Vagina (tissue), 2 donors: ENCODE results near the gene VOPP1. TPM values are rescaled to one million over a fixed set of nuclear protein-coding genes. Genes with fewer than 3 reads are reported as not detected.

Experiments
- DNase-seq, 2 donors: peaks; one replicate each; pipeline ENCODE4 v3.0.0-alpha.2; 2017; ENCODE audit errors: extremely low spot score in 2 of 2
- H3K27ac ChIP-seq: fragments of 200-600 bp; sonication (generic); one replicate; pipeline ENCODE4 v1.5.1; 2019
- H3K27me3 ChIP-seq: fragments of 200-600 bp; sonication (generic); one replicate; pipeline ENCODE4 v1.5.1; 2019
- H3K36me3 ChIP-seq, 2 donors: fragments of 200-600 bp; sonication (generic); one replicate each; pipeline ENCODE4 v1.5.1; 2017 to 2019
- H3K4me1 ChIP-seq: fragments of 200-600 bp; sonication (generic); one replicate; pipeline ENCODE4 v1.5.1; 2019
- H3K4me3 ChIP-seq, 2 donors: fragments of 200-600 bp; sonication (generic); 1 replicate in 1 of 2; 2 replicates in 1 of 2; pipeline ENCODE4 v1.5.1; 2016 to 2019
- H3K9me3 ChIP-seq: fragments of 200-600 bp; sonication (generic); one replicate; pipeline ENCODE4 v1.5.1; 2019
- CTCF ChIP-seq, 3 experiments: fragments of 450-650 bp in 2 of 3; fragments of 200-600 bp in 1 of 3; sonication (generic) in 1 of 3; IDR thresholded peaks; one replicate each; pipeline ENCODE4 v1.5.1; 2017 to 2019; ENCODE audit warnings: antibody characterized with exemption in 3 of 3, mild to moderate bottlenecking in 2 of 3, moderate library complexity in 2 of 3
- POLR2A ChIP-seq, 2 donors: fragments of 450-650 bp; IDR thresholded peaks; one replicate each; pipeline ENCODE4 v1.6.1; 2017; ENCODE audit warnings: antibody characterized with exemption in 2 of 2, mild to moderate bottlenecking in 2 of 2, moderate library complexity in 2 of 2
- POLR2AphosphoS5 ChIP-seq, 2 donors: sonication (generic); formaldehyde crosslinking; IDR thresholded peaks; one replicate each; pipeline ENCODE4 v1.9.0; 2017; ENCODE audit warnings: antibody characterized with exemption in 2 of 2, mild to moderate bottlenecking in 2 of 2, low read depth in 1 of 2; ENCODE audit not compliant: insufficient read depth in 1 of 2
- intact Hi-C: fragments of 100-400 bp; cut with DNase I; formaldehyde crosslinking; loops from one replicate; pipeline ENCODE4 v1.15.1; 2023
- total RNA-seq: library from RNA; depleted of rRNA; stranded (reverse); fragments of >200 nt; gene quantifications from one replicate; pipeline ENCODE4 v1.2.3, GENCODE V29; 2016

The VOPP1 gene
- total RNA-seq, 1 donor from 2014 or later = 26.3 TPM

- Histone ChIP-seq H3K4me1 (peaks cover 8% of the 10 kb centered on the region), H3K9me3 (no peaks in the 10 kb centered on the region), H3K4me3 (no peak overlapping the region), H3K36me3 (peaks cover 0 to 11% of the 10 kb centered on the region in 2 donors), H3K27me3 (no peaks in the 10 kb centered on the region), H3K27ac (no peak overlapping the region)
- DNase-seq = no peak
- intact Hi-C loops = no loop called here
- TF ChIP-seq POLR2AphosphoS5 (IDR thresholded peaks at IDR 0.05; ENCODE audit: insufficient read depth in 1 of 2, low read depth in 1 of 2) = no peak
- no peak for TF ChIP-seq POLR2A (IDR thresholded peaks at IDR 0.05)
- no peak for TF ChIP-seq CTCF (IDR thresholded peaks at IDR 0.05)
Observed at GRCh38 chr7:55520426-55521140, 51.7 kb downstream of the VOPP1 start.

GRCh38 chr7:55518836-55519235, 53.5 kb downstream of the VOPP1 start:
- no peak for DNase-seq
- no peaks in the 10 kb centered on the region for H3K27me3 ChIP-seq
- H3K36me3 ChIP-seq = peaks cover 0 to 11% of the 10 kb centered on the region in 2 donors
- no peak overlapping the region for H3K4me3 ChIP-seq
- no peaks in the 10 kb centered on the region for H3K9me3 ChIP-seq
- no peak for TF ChIP-seq CTCF (IDR thresholded peaks at IDR 0.05)
- no peak for TF ChIP-seq POLR2AphosphoS5 (IDR thresholded peaks at IDR 0.05; ENCODE audit: insufficient read depth in 1 of 2, low read depth in 1 of 2)
- TF ChIP-seq POLR2A (IDR thresholded peaks at IDR 0.05) = no peak
- intact Hi-C loops = no loop called here
- peaks cover 6% of the 10 kb centered on the region for H3K4me1 ChIP-seq
- no peak overlapping the region for H3K27ac ChIP-seq

- H3K27ac ChIP-seq = no peak overlapping the region
- intact Hi-C loops = no loop called here
Observed at GRCh38 chr7:55517936-55518689, 54.2 kb downstream of the VOPP1 start.

GRCh38 chr7:55517191-55517633, 55.1 kb downstream of the VOPP1 start:
- Histone ChIP-seq H3K27ac (no peak overlapping the region), H3K36me3 (peaks cover 0 to 11% of the 10 kb centered on the region in 2 donors), H3K9me3 (no peaks in the 10 kb centered on the region), H3K4me3 (no peak overlapping the region), H3K27me3 (no peaks in the 10 kb centered on the region), H3K4me1 (no peaks in the 10 kb centered on the region)
- intact Hi-C loops = no loop called here
- TF ChIP-seq CTCF (IDR thresholded peaks at IDR 0.05) (no peak), POLR2AphosphoS5 (IDR thresholded peaks at IDR 0.05; ENCODE audit: insufficient read depth in 1 of 2, low read depth in 1 of 2) (no peak), POLR2A (IDR thresholded peaks at IDR 0.05) (no peak)
- no peak for DNase-seq

More at GRCh38 chr7:55517936-55518689, 54.2 kb downstream of the VOPP1 start:
- Histone ChIP-seq H3K4me1 (no peaks in the 10 kb centered on the region), H3K27me3 (no peaks in the 10 kb centered on the region), H3K36me3 (peaks cover 0 to 11% of the 10 kb centered on the region in 2 donors), H3K4me3 (no peak overlapping the region), H3K9me3 (no peaks in the 10 kb centered on the region)
- no peak for DNase-seq
- TF ChIP-seq CTCF (IDR thresholded peaks at IDR 0.05) (no peak), POLR2AphosphoS5 (IDR thresholded peaks at IDR 0.05; ENCODE audit: insufficient read depth in 1 of 2, low read depth in 1 of 2) (no peak)

- H3K36me3 ChIP-seq = peaks cover 0 to 11% of the 10 kb centered on the region in 2 donors
Observed at GRCh38 chr7:55516409-55516808, 55.9 kb downstream of the VOPP1 start.

More at GRCh38 chr7:55516409-55516808, 55.9 kb downstream of the VOPP1 start:
- Histone ChIP-seq H3K27ac (no peak overlapping the region), H3K4me3 (no peak overlapping the region), H3K4me1 (no peaks in the 10 kb centered on the region), H3K27me3 (no peaks in the 10 kb centered on the region), H3K9me3 (no peaks in the 10 kb centered on the region)
- intact Hi-C loops = no loop called here
- TF ChIP-seq CTCF (IDR thresholded peaks at IDR 0.05) (no peak), POLR2A (IDR thresholded peaks at IDR 0.05) (no peak), POLR2AphosphoS5 (IDR thresholded peaks at IDR 0.05; ENCODE audit: insufficient read depth in 1 of 2, low read depth in 1 of 2) (no peak)
- no peak for DNase-seq
